ENCODE data around the gene TBC1D22B.
A peak's percentile ranks its signal among the peaks of the same experiment; 100 is the strongest.

Gene TBC1D22B

DNA sequence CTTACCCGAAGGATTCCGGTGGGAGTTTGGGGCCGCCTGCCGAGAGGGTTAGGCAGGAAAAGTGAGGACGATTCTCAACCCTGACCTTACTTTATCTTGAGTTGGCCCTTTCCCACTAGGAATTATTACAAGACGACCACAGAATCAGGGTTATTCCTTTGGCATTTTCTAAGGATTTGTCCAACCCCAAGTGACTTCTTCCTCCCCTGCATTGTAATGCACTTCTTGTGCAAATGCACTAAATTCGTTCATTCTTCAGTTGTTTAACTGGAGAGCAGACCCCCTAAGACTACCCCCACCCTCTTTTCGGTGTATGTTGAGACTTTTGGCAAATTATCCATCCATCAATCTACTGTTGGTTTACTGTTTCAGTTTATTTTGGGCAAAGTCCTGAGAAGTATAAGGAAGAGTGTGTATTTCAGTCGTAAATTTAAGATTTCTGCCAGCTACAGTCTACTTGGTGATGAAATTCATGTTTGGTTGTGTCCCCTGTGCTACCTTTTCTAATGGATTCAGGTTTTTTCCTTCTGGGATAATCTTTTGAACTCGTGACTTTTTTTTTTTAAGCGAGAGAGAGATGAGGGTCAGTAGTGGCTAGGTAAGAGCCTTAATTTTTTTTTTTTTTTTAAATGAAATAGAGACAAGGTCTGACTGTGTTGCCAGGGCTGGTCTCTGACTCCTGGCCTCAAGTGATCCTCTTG, 983 bp downstream of the TBC1D22B start:
- Histone ChIP-seq H3K27ac (ENCODE audit: poor library complexity, severe bottlenecking) (peak overlapping the region; percentile 56), H3K36me3 (ENCODE audit: low read depth) (no peaks in the 10 kb centered on the region), H3K9me3 (ENCODE audit: severe bottlenecking) (no peaks in the 10 kb centered on the region), H3K4me1 (ENCODE audit: insufficient read depth, poor library complexity, severe bottlenecking) (peaks cover 18% of the 10 kb centered on the region), H3K4me3 (ENCODE audit: severe bottlenecking) (peak overlapping the region; percentile 88), H3K27me3 (ENCODE audit: insufficient read depth, poor library complexity, severe bottlenecking) (no peaks in the 10 kb centered on the region)
- DNase-seq (ENCODE audit: low spot score), result no peak
- no peak for ATAC-seq (ENCODE audit: low read depth)
- TF ChIP-seq, protein P1, sequence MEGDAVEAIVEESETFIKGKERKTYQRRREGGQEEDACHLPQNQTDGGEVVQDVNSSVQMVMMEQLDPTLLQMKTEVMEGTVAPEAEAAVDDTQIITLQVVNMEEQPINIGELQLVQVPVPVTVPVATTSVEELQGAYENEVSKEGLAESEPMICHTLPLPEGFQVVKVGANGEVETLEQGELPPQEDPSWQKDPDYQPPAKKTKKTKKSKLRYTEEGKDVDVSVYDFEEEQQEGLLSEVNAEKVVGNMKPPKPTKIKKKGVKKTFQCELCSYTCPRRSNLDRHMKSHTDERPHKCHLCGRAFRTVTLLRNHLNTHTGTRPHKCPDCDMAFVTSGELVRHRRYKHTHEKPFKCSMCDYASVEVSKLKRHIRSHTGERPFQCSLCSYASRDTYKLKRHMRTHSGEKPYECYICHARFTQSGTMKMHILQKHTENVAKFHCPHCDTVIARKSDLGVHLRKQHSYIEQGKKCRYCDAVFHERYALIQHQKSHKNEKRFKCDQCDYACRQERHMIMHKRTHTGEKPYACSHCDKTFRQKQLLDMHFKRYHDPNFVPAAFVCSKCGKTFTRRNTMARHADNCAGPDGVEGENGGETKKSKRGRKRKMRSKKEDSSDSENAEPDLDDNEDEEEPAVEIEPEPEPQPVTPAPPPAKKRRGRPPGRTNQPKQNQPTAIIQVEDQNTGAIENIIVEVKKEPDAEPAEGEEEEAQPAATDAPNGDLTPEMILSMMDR (IDR thresholded peaks at IDR 0.05; ENCODE audit: poor library complexity, severe bottlenecking), result peak; percentile 20

DNA sequence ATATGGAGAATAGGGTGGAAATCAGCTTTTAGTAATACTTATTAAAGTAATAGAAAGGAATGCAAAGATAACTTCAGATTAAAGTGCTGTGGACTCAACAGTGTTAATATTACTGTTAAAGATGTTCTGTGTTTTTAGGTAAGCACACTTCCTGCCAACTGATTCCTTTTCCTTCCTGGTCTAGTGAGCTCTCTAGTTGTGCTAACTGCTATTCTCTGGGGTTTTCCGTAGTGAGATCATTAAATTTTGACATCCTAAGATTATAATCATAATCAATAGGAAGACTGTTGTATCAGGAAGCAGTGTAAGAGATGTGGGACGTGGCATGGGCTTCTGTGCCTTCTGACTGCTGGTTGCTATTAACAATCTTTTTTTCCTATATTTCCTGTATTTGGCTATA, 1.6 kb downstream of the TBC1D22B start:
- no peak overlapping the region for H3K4me3 ChIP-seq (ENCODE audit: severe bottlenecking)
- peaks cover 18% of the 10 kb centered on the region for H3K4me1 ChIP-seq (ENCODE audit: insufficient read depth, poor library complexity, severe bottlenecking)
- TF ChIP-seq, protein P1 (IDR thresholded peaks at IDR 0.05; ENCODE audit: poor library complexity, severe bottlenecking), result no peak
- no peaks in the 10 kb centered on the region for H3K27me3 ChIP-seq (ENCODE audit: insufficient read depth, poor library complexity, severe bottlenecking)
- peak overlapping the region; percentile 56 for H3K27ac ChIP-seq (ENCODE audit: poor library complexity, severe bottlenecking)
- H3K36me3 ChIP-seq (ENCODE audit: low read depth), result no peaks in the 10 kb centered on the region
- no peak for DNase-seq (ENCODE audit: low spot score)
- no peaks in the 10 kb centered on the region for H3K9me3 ChIP-seq (ENCODE audit: severe bottlenecking)
- ATAC-seq (ENCODE audit: low read depth), result no peak

DNA sequence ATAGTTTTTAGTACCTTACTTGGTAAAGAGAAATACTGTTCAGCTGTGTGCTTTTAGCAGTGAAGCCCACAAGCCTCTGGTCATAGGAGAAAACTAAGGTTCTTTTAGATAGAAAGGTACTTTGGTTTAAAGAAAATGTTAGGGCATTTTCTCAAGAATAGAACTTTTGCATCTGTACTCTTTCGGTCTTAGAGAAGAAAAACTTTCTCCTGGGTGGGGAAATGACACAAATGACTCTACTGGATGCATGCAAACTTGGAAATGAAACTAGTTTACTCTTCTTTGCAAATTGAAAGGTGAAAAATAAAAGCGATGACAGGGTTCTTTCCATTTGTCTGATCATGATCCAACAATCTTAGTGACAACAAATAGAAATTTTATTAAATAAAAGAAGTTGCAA, 2.5 kb downstream of the TBC1D22B start:
- Histone ChIP-seq H3K4me1 (ENCODE audit: insufficient read depth, poor library complexity, severe bottlenecking) (peaks cover 18% of the 10 kb centered on the region), H3K9me3 (ENCODE audit: severe bottlenecking) (no peaks in the 10 kb centered on the region), H3K4me3 (ENCODE audit: severe bottlenecking) (no peak overlapping the region), H3K36me3 (ENCODE audit: low read depth) (no peaks in the 10 kb centered on the region), H3K27ac (ENCODE audit: poor library complexity, severe bottlenecking) (no peak overlapping the region), H3K27me3 (ENCODE audit: insufficient read depth, poor library complexity, severe bottlenecking) (no peaks in the 10 kb centered on the region)
- TF ChIP-seq, protein P1 (IDR thresholded peaks at IDR 0.05; ENCODE audit: poor library complexity, severe bottlenecking), result no peak
- DNase-seq (ENCODE audit: low spot score), result no peak
- no peak for ATAC-seq (ENCODE audit: low read depth)

DNA sequence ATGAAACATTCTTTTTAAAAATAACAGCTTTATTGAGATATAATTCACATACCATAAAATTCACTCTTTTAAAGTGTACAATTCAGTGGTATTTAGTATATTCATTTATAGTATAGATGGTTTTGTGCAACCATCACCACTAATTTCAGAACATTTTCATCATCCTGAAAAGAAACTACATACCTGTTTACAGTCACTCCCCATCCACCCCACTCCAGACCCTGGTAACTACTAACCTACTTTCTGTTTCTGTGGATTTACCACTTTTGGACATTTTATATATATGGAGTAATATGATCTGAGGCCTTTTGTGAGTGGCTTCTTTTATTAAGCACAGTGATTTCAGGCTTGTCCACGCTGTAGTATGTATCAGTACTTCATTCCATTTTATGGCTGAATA, 2.9 kb downstream of the TBC1D22B start:
- H3K4me1 ChIP-seq (ENCODE audit: insufficient read depth, poor library complexity, severe bottlenecking), result peaks cover 18% of the 10 kb centered on the region
- no peaks in the 10 kb centered on the region for H3K27me3 ChIP-seq (ENCODE audit: insufficient read depth, poor library complexity, severe bottlenecking)
- TF ChIP-seq, protein P1 (IDR thresholded peaks at IDR 0.05; ENCODE audit: poor library complexity, severe bottlenecking), result no peak
- no peaks in the 10 kb centered on the region for H3K36me3 ChIP-seq (ENCODE audit: low read depth)
- ATAC-seq (ENCODE audit: low read depth), result no peak
- H3K9me3 ChIP-seq (ENCODE audit: severe bottlenecking), result no peaks in the 10 kb centered on the region
- no peak overlapping the region for H3K27ac ChIP-seq (ENCODE audit: poor library complexity, severe bottlenecking)
- H3K4me3 ChIP-seq (ENCODE audit: severe bottlenecking), result no peak overlapping the region
- no peak for DNase-seq (ENCODE audit: low spot score)

DNA sequence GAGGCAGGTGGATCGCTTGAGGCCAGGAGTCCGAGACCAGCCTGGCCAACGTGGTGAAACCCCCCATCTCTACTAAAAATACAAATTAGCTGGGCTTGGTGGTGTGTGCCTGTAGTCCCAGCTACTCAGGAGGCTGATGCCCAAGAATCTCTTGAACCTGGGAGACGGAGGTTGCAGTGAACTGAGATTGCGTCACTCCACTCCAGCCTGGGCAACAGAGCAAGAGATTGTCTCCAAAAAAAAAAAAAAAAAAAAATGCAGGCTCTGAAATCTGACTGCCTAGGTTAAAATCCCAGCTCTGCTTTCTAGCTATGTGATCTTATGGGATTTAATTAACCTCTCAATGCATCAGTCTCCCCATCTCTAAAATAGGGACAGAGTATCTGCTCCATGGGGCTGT, 3.6 kb downstream of the TBC1D22B start:
- Histone ChIP-seq H3K4me3 (ENCODE audit: severe bottlenecking) (no peak overlapping the region), H3K4me1 (ENCODE audit: insufficient read depth, poor library complexity, severe bottlenecking) (peaks cover 18% of the 10 kb centered on the region), H3K9me3 (ENCODE audit: severe bottlenecking) (no peaks in the 10 kb centered on the region), H3K27me3 (ENCODE audit: insufficient read depth, poor library complexity, severe bottlenecking) (no peaks in the 10 kb centered on the region), H3K27ac (ENCODE audit: poor library complexity, severe bottlenecking) (no peak overlapping the region), H3K36me3 (ENCODE audit: low read depth) (peaks cover 5% of the 10 kb centered on the region; the same call in 1 of the 2 replicates)
- DNase-seq (ENCODE audit: low spot score) (no peak), ATAC-seq (ENCODE audit: low read depth) (no peak)
- TF ChIP-seq, protein P1 (IDR thresholded peaks at IDR 0.05; ENCODE audit: poor library complexity, severe bottlenecking), result no peak
